GM12878 (cell line): ENCODE data around the gene ABCC9.

Experiments
- CHD4 ChIP-seq: fragments of 200-600 bp; sonication (generic); IDR thresholded peaks from 2 replicates; pipeline ENCODE4 v1.6.1; 2016; ENCODE audit warnings: mild to moderate bottlenecking
- CREM ChIP-seq: IDR thresholded peaks from 2 replicates; pipeline ENCODE4 v1.6.1; 2014; ENCODE audit warnings: antibody characterized with exemption, low read depth
- CTCF ChIP-seq, 3 experiments: IDR thresholded peaks in 2 of 3; conservative IDR thresholded peaks in 1 of 3; 2 replicates each; pipeline ENCODE4 v1.5.1; 2011; ENCODE audit warnings: low read depth in 3 of 3, low read length in 3 of 3, mild to moderate bottlenecking in 3 of 3, control low read depth in 2 of 3, moderate library complexity in 2 of 3, inconsistent platforms in 1 of 3, mixed read lengths in 1 of 3; ENCODE audit not compliant: control insufficient read depth in 2 of 3, insufficient read depth in 1 of 3; ENCODE audit errors: extremely low read depth in 1 of 3
- EZH2 ChIP-seq: IDR thresholded peaks from 2 replicates; pipeline ENCODE4 v1.6.1; 2012; ENCODE audit warnings: low read depth, mild to moderate bottlenecking, control low read depth, inconsistent platforms, low read length, borderline replicate concordance; ENCODE audit not compliant: control insufficient read depth
- PAX5 ChIP-seq: IDR thresholded peaks from 2 replicates; pipeline ENCODE4 v1.6.1; 2011; ENCODE audit warnings: low read depth, low read length, borderline replicate concordance
- SIX5 ChIP-seq: IDR thresholded peaks from 2 replicates; pipeline ENCODE4 v1.6.1; 2011; ENCODE audit warnings: mild to moderate bottlenecking, low read depth, low read length, moderate library complexity; ENCODE audit not compliant: severe bottlenecking
- SP1 ChIP-seq: IDR thresholded peaks from one replicate; pipeline ENCODE4 v1.6.1; 2011; ENCODE audit warnings: low read depth, low read length
- SUPT20H ChIP-seq: IDR thresholded peaks from 2 replicates; pipeline ENCODE4 v1.6.1; 2011; ENCODE audit warnings: low read depth, mild to moderate bottlenecking, low read length, moderate library complexity, borderline replicate concordance; ENCODE audit not compliant: control insufficient read depth
- USF2 ChIP-seq: IDR thresholded peaks from 2 replicates; pipeline ENCODE4 v1.6.1; 2011; ENCODE audit warnings: low read depth, low read length, improper control_type of control experiment, borderline replicate concordance
- ZBTB11 ChIP-seq: fragments of 450-650 bp; formaldehyde crosslinking; IDR thresholded peaks from 2 replicates; pipeline ENCODE4 v1.5.0; 2022; ENCODE audit warnings: mild to moderate bottlenecking, missing genetic modification characterization
- ZNF274 ChIP-seq: IDR thresholded peaks from one replicate; pipeline ENCODE4 v1.8.0; 2011; ENCODE audit not compliant: insufficient read length, insufficient read depth

- TF ChIP-seq PAX5, result no peak
- no peak for TF ChIP-seq CTCF (IDR thresholded peaks at IDR 0.05 in 2 of 3, conservative IDR thresholded peaks at IDR 0.05 in 1 of 3; ENCODE audit: control insufficient read depth in 2 of 3, extremely low read depth in 1 of 3, insufficient read depth in 1 of 3, low read depth in 3 of 3, low read length in 3 of 3)
- no peak for TF ChIP-seq SIX5
- no peak for TF ChIP-seq ZBTB11 (CRISPR knock-in tag)
- TF ChIP-seq SUPT20H, result no peak
- TF ChIP-seq ZNF274, result no peak
- TF ChIP-seq EZH2, result no peak
- no peak for TF ChIP-seq CHD4
- TF ChIP-seq CREM, result no peak
- TF ChIP-seq USF2, result no peak
- no peak for TF ChIP-seq SP1
Observed at GRCh38 chr12:21786041-21786531, 155.1 kb downstream of the ABCC9 start.
